Psoas muscle (tissue), 8 donors: Measurements from ENCODE around the gene GDF7. TPM values are rescaled to one million over a fixed set of nuclear protein-coding genes. Genes with fewer than 3 reads are reported as not detected.
A peak's percentile ranks its signal among the peaks of the same experiment; 100 is the strongest.

Experiments
- ATAC-seq, 4 donors: fragments of 200-7000 bp; cut with Tn5 transposase; one replicate each; pipeline ENCODE4 v1.9.1; 2020; ENCODE audit warnings: moderate library complexity in 3 of 4, mild to moderate bottlenecking in 2 of 4
- DNase-seq, 2 donors: peaks; one replicate each; pipeline ENCODE4 v3.0.0-alpha.2; 2020
- H3K27ac ChIP-seq: fragments of 200-600 bp; one replicate; pipeline ENCODE4 v1.8.0; 2022
- H3K27me3 ChIP-seq, 3 donors: fragments of 200-600 bp in 1 of 3; one replicate each; pipeline versions ENCODE4 v1.6.1 to v1.8.0; 2013 to 2022; ENCODE audit warnings: low read length in 2 of 3, mild to moderate bottlenecking in 2 of 3, moderate library complexity in 1 of 3; ENCODE audit not compliant: insufficient read depth in 3 of 3
- H3K36me3 ChIP-seq, 2 donors: fragments of 200-600 bp in 1 of 2; one replicate each; pipeline versions ENCODE4 v1.6.1 to v1.8.0; 2013 to 2022; ENCODE audit warnings: low read depth in 1 of 2, mild to moderate bottlenecking in 1 of 2, moderate library complexity in 1 of 2; ENCODE audit not compliant: insufficient read depth in 1 of 2
- H3K4me1 ChIP-seq: fragments of 200-600 bp; one replicate; pipeline ENCODE4 v1.8.0; 2022
- H3K4me3 ChIP-seq: fragments of 200-600 bp; one replicate; pipeline ENCODE4 v1.8.0; 2022; ENCODE audit warnings: mild to moderate bottlenecking
- H3K9me3 ChIP-seq: fragments of 200-600 bp; one replicate; pipeline ENCODE4 v1.8.0; 2022
- CTCF ChIP-seq: fragments of 200-600 bp; IDR thresholded peaks from one replicate; pipeline ENCODE4 v1.8.0; 2022; ENCODE audit warnings: antibody characterized with exemption
- WGBS, 3 donors: extraction: QIAGEN DNeasy Blood & Tissue Kit; methylation state at CpG; one replicate each; pipeline versions ENCODE4 v1.1.6 to v1.1.7; 2013; 5-methylcytosine and 5-hydroxymethylcytosine counted together
- intact Hi-C, 2 donors: fragments of 100-400 bp; cut with DNase I; formaldehyde crosslinking; loops; one replicate each; pipeline versions ENCODE4 v1.11.0 to v1.14.2; 2022
- long read RNA-seq, 2 donors: library from polyadenylated mRNA; unstranded; transcript quantifications; one replicate each; pipeline ENCODE4 v2.0.0, GENCODE V29; 2021
- polyA plus RNA-seq, 3 donors: library from polyadenylated mRNA; stranded (reverse); fragments of 200-250 nt; gene quantifications; one replicate each; pipeline ENCODE4 v1.2.3, GENCODE V29; 2013
- total RNA-seq, 4 donors: library from RNA; stranded (reverse); fragmentation: NEBNext Ultra II Directional in 2 of 4; extraction: Animal tissue kit (Norgen Biotek cat#: 25700) in 2 of 4; gene quantifications; one replicate each; pipeline versions ENCODE4 v1.2.1 to v1.2.4, GENCODE V29; 2021 to 2023
- donor health status: healthy with polysubstance abuse.
- donor health status: DM: no; HTN: no; CAD: no; lungs with moderate emphysema.
- donor health status: Bipolar disorder and iron deficiency.
- donor health status: healthy.
- donor health status: DM: yes; HTN: yes; CAD: no.
- donor health status: DM: no; HTN: no; CAD: no.
- donor health status: DM: no; HTN: no; CAD: no.
- donor health status: DM: yes; HTN: yes; CAD: no.

The GDF7 gene
- total RNA-seq (under 1 TPM; 0.04 to 0.94 (median 0.17) TPM), polyA plus RNA-seq (under 1 TPM; 0.03 to 0.04 (median 0.04) TPM)
- long read RNA-seq, donor 1 = 0 reads
- long read RNA-seq, donor 2 = 0 reads

DNA sequence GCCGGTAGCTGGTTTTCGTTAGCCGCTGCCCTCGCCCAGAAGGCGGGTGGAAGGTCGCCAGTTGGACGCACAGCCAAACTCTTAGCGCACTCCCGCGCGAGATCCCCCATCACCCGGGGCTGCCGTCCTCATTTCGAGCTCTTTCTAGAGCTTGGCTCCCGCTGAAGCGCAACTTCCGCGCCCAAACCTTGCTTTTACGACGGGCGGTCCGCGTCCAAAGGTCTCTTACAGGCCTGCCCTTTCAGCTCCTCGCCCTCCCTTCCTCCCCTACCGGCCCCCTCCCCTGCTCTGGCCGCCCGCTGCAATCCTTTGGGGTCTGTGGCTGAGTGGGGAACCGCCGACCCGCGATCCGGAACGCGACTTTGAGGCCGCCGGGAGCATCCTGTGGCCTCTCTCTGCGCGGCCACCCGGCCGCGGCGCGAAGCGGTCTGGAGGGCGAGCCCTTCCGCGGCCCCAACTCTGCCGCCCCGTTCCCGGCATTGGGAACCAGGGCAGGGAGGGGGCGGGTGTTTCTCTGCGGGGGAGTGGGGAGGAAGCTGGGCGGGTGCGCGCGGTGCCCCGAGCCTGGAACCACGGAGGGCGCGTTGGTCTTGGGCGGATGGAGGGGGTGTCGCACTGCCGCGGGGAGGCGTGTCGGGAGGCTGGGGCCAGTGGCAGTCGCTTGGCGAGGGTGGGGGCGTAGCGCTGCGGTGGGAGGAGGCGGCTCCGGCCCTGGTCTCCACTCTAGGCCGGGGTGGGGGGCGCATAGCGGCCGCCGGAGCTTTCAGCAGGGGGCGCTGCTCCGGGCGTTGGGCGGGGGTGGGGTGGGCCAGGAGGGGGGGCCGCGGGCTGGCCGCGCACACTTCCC is at the start of gene GDF7:
GDF7 (plus strand) TSS at position 841 of the 847 bp plus-strand sequence. CDS start 96 bp downstream, outside the sequence.
- DNase-seq = peak in 1 of 2 donors; percentile 55
- Histone ChIP-seq H3K4me3 (peak within 1 kb of the TSS; percentile 59), H3K27me3 (peaks cover 3 to 96% (median 48%) of the 10 kb centered on the region in 3 donors), H3K36me3 (no peaks in the 10 kb centered on the region), H3K27ac (no peak within 1 kb of the TSS), H3K4me1 (peaks cover 4% of the 10 kb centered on the region), H3K9me3 (no peaks in the 10 kb centered on the region)
- intact Hi-C loops = loop anchor here in 1 of 2 donors (10.0 kb wide), 1 partner anchor 378 kb away; the partner anchor contains the start of gene APOB
- no peak for TF ChIP-seq CTCF
- peak in 3 of 4 donors; percentile 33 to 53 (median 53) for ATAC-seq
- 1% methylated on average over 41 to 85 of the region's 86 CpGs for WGBS, 3 donors

DNA sequence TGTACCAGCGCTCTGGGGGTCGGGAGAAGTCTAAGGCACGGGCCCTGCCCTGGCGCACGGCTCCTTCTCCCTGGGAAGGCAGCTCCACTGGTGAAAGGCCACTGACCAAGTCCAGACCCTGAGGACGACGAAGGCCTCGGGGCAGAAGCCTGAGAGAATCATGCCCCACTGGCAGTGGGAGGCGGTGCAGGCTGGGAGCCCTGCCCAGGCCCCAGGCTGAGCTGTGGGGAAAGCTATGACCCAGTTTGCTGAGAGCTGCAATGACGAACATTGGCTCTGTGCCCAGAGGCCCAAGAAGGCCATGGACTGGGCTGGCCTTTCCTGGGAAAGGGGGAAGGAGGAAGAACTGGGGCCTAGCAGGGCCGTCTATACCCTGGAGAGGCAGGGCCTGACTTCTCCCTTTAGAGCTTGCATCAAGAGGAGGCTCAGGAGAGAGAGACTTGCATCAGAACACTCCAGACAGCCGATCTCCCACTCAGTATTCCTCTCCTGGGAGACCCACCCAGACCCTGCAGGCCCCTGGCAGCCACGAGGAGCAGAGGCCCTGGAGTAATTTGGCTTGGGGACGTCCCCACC is 49.0 kb upstream of the GDF7 start:
- peak; percentile 80 to 83 (median 80) for ATAC-seq
- Histone ChIP-seq H3K27ac (peak overlapping the region; percentile 88), H3K4me3 (no peak overlapping the region), H3K36me3 (peaks cover 0 to 11% of the 10 kb centered on the region in 2 donors), H3K9me3 (no peaks in the 10 kb centered on the region), H3K27me3 (no peaks in the 10 kb centered on the region), H3K4me1 (peaks cover 75% of the 10 kb centered on the region)
- intact Hi-C loops = loop anchor here in 1 of 2 donors (2.0 kb wide), 1 partner anchor 79 kb away; no protein-coding TSS in a partner anchor
- WGBS, 3 donors = 19 to 33% (median 20%) methylated on average over 14 of the region's 14 CpGs
- peak; percentile 98 to 99 for DNase-seq
- TF ChIP-seq CTCF = peak; percentile 76

DNA sequence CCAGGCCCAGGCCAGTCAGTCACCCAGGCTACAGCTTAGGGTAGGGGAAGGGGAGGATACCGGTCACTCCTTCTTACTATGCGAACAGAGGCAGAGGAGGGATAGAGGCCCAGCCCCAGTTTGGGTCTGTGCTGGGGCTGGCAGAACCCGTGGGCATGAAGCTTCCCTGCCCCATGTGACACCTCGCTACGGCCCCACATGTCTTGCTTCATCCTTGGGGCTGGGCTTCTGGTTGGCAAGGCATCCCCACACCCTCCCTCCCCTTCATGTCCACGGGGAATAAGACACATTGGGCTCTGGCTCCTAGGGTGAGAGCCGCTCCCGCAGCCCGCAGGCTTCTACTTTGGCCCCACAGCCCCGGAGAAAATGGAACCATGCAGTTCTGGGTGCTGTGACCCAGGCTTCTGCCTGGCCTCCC is 48.5 kb upstream of the GDF7 start:
- Histone ChIP-seq H3K4me3 (no peak overlapping the region), H3K9me3 (no peaks in the 10 kb centered on the region), H3K27ac (peak overlapping the region; percentile 88), H3K27me3 (no peaks in the 10 kb centered on the region), H3K36me3 (peaks cover 0 to 16% of the 10 kb centered on the region in 2 donors), H3K4me1 (peaks cover 75% of the 10 kb centered on the region)
- peak; percentile 65 to 82 for DNase-seq
- TF ChIP-seq CTCF = no peak
- peak; percentile 7 to 51 (median 20) for ATAC-seq
- intact Hi-C loops = loop anchor here in 1 of 2 donors (2.0 kb wide), 1 partner anchor 80 kb away; no protein-coding TSS in a partner anchor
- 38 to 60% (median 40%) methylated on average over 9 to 10 of the region's 10 CpGs for WGBS, 3 donors

DNA sequence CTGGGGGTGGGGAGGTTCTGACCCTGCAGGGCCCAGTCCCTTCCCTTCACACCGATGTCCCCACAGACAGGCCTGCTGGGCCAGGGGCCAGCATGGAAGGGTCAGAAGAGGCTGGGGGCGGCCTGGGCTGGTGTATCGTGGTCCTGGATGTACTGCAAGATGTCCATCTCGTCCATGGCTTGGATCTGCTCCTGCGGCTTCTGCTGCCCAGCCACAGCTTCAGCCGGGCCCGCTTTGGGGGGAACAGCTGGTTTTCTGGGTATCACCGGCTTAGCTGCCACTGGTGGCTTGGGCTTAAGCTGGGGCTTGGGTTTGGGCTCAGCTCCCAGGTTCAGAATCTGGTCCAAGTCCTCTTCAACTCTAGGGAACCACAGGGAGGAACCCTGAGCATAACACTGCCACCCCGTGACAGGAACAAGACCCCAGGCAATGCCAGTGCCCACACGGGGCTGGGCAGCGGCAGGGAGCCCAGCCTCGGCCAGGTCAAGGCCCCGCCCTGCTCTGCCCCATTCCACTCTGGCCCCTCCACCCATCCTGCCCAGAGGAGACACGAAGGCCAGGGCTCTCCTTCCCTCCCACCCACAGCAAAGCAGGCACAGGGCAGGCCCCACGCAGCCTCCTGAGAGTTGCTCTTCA is 47.9 kb upstream of the GDF7 start:
- peaks cover 73% of the 10 kb centered on the region for H3K4me1 ChIP-seq
- H3K36me3 ChIP-seq = peaks cover 0 to 21% of the 10 kb centered on the region in 2 donors
- 58 to 82% (median 73%) methylated on average over 13 to 15 of the region's 15 CpGs for WGBS, 3 donors
- TF ChIP-seq CTCF = no peak
- ATAC-seq (no peak), DNase-seq (peak in 1 of 2 donors; percentile 57)
- no peaks in the 10 kb centered on the region for H3K9me3 ChIP-seq
- peak overlapping the region; percentile 88 for H3K27ac ChIP-seq
- no peaks in the 10 kb centered on the region for H3K27me3 ChIP-seq
- intact Hi-C loops = loop anchor here in 1 of 2 donors (2.0 kb wide), 1 partner anchor 80 kb away; no protein-coding TSS in a partner anchor
- no peak overlapping the region for H3K4me3 ChIP-seq
